Measurements from ENCODE around the gene ASPDH. TPM values are rescaled to one million over a fixed set of nuclear protein-coding genes. Genes with fewer than 3 reads are reported as not detected.
"Not testable (repeated sequence)": the region's sequence is repeated elsewhere in the genome, so short reads cannot be mapped to it uniquely, and the experiment has no call there.

Gene ASPDH
- total and polyA plus RNA-seq, 4 donors, result 1.5 to 7.7 (median 4.1) TPM

GRCh38 chr19:50532952-50533351 is 19.2 kb upstream of the ASPDH start:
- H3K27me3 ChIP-seq (ENCODE audit: control insufficient read depth, insufficient read depth, low read length), result no peaks in the 10 kb centered on the region
- DNase-seq (ENCODE audit: low read depth in 4 of 6, low spot score in 6 of 6), result no peak
- H3K9me3 ChIP-seq (ENCODE audit: control insufficient read depth, insufficient read depth, low read length), result no peaks in the 10 kb centered on the region
- 100% methylated on average over 1 of the region's 4 CpGs for WGBS (ENCODE audit: insufficient coverage)
- H3K36me3 ChIP-seq (ENCODE audit: control insufficient read depth, insufficient read depth, low read length), result peaks cover 66% of the 10 kb centered on the region
- no peak overlapping the region for H3K4me3 ChIP-seq (ENCODE audit: low read depth, low read length)
- peaks cover 11% of the 10 kb centered on the region for H3K4me1 ChIP-seq (ENCODE audit: control insufficient read depth, insufficient read depth, low read length)
- no peak overlapping the region for H3K27ac ChIP-seq (ENCODE audit: low read depth, low read length)

- H3K4me1 ChIP-seq (ENCODE audit: control insufficient read depth, insufficient read depth, low read length), result peaks cover 13% of the 10 kb centered on the region
- DNase-seq (ENCODE audit: low read depth in 4 of 6, low spot score in 6 of 6), result no peak
- 56% methylated on average over 11 of the region's 14 CpGs for WGBS (ENCODE audit: insufficient coverage)
- H3K4me3 ChIP-seq (ENCODE audit: low read depth, low read length), result no peak overlapping the region
- peaks cover 55% of the 10 kb centered on the region for H3K36me3 ChIP-seq (ENCODE audit: control insufficient read depth, insufficient read depth, low read length)
- no peaks in the 10 kb centered on the region for H3K9me3 ChIP-seq (ENCODE audit: control insufficient read depth, insufficient read depth, low read length)
- no peaks in the 10 kb centered on the region for H3K27me3 ChIP-seq (ENCODE audit: control insufficient read depth, insufficient read depth, low read length)
- H3K27ac ChIP-seq (ENCODE audit: low read depth, low read length), result no peak overlapping the region
Observed at GRCh38 chr19:50531171-50531612, 17.5 kb upstream of the ASPDH start.

GRCh38 chr19:50528052-50528451 is 14.3 kb upstream of the ASPDH start:
- peaks cover 15% of the 10 kb centered on the region for H3K4me1 ChIP-seq (ENCODE audit: control insufficient read depth, insufficient read depth, low read length)
- DNase-seq (ENCODE audit: low read depth in 4 of 6, low spot score in 6 of 6); H3K27me3 ChIP-seq (ENCODE audit: control insufficient read depth, insufficient read depth, low read length); H3K9me3 ChIP-seq (ENCODE audit: control insufficient read depth, insufficient read depth, low read length); H3K4me3 ChIP-seq (ENCODE audit: low read depth, low read length); H3K27ac ChIP-seq (ENCODE audit: low read depth, low read length): not testable (repeated sequence)
- WGBS (ENCODE audit: insufficient coverage), result 100% methylated on average over 2 of the region's 3 CpGs
- H3K36me3 ChIP-seq (ENCODE audit: control insufficient read depth, insufficient read depth, low read length), result peaks cover 65% of the 10 kb centered on the region

GRCh38 chr19:50522881-50523280 is 9.2 kb upstream of the ASPDH start:
- peaks cover 53% of the 10 kb centered on the region for H3K36me3 ChIP-seq (ENCODE audit: control insufficient read depth, insufficient read depth, low read length)

GRCh38 chr19:50520822-50521465 is 7.2 kb upstream of the ASPDH start:
- peaks cover 64% of the 10 kb centered on the region for H3K36me3 ChIP-seq (ENCODE audit: control insufficient read depth, insufficient read depth, low read length)
- no peaks in the 10 kb centered on the region for H3K27me3 ChIP-seq (ENCODE audit: control insufficient read depth, insufficient read depth, low read length)
- no peak overlapping the region for H3K4me3 ChIP-seq (ENCODE audit: low read depth, low read length)
- H3K9me3 ChIP-seq (ENCODE audit: control insufficient read depth, insufficient read depth, low read length), result no peaks in the 10 kb centered on the region
- DNase-seq (ENCODE audit: low read depth in 4 of 6, low spot score in 6 of 6), result no peak
- peaks cover under 1% of the 10 kb centered on the region for H3K4me1 ChIP-seq (ENCODE audit: control insufficient read depth, insufficient read depth, low read length)
- no peak overlapping the region for H3K27ac ChIP-seq (ENCODE audit: low read depth, low read length)
- WGBS (ENCODE audit: insufficient coverage), result 89% methylated on average over 14 of the region's 17 CpGs

More at GRCh38 chr19:50522881-50523280, 9.2 kb upstream of the ASPDH start:
- H3K4me3 ChIP-seq (ENCODE audit: low read depth, low read length), result no peak overlapping the region
- no peak overlapping the region for H3K27ac ChIP-seq (ENCODE audit: low read depth, low read length)
- DNase-seq (ENCODE audit: low read depth in 4 of 6, low spot score in 6 of 6), result no peak
- H3K27me3 ChIP-seq (ENCODE audit: control insufficient read depth, insufficient read depth, low read length), result no peaks in the 10 kb centered on the region
- 93% methylated on average over 10 of the region's 10 CpGs for WGBS (ENCODE audit: insufficient coverage)
- H3K9me3 ChIP-seq (ENCODE audit: control insufficient read depth, insufficient read depth, low read length), result no peaks in the 10 kb centered on the region
- H3K4me1 ChIP-seq (ENCODE audit: control insufficient read depth, insufficient read depth, low read length), result peaks cover 4% of the 10 kb centered on the region

GRCh38 chr19:50519006-50519575 is 5.4 kb upstream of the ASPDH start:
- H3K27ac ChIP-seq (ENCODE audit: low read depth, low read length), result no peak overlapping the region
- 98% methylated on average over 38 of the region's 40 CpGs for WGBS (ENCODE audit: insufficient coverage)
- peaks cover 59% of the 10 kb centered on the region for H3K36me3 ChIP-seq (ENCODE audit: control insufficient read depth, insufficient read depth, low read length)
- peaks cover 19% of the 10 kb centered on the region for H3K4me1 ChIP-seq (ENCODE audit: control insufficient read depth, insufficient read depth, low read length)
- DNase-seq (ENCODE audit: low read depth in 4 of 6, low spot score in 6 of 6), result no peak
- H3K9me3 ChIP-seq (ENCODE audit: control insufficient read depth, insufficient read depth, low read length), result no peaks in the 10 kb centered on the region
- H3K27me3 ChIP-seq (ENCODE audit: control insufficient read depth, insufficient read depth, low read length), result no peaks in the 10 kb centered on the region
- no peak overlapping the region for H3K4me3 ChIP-seq (ENCODE audit: low read depth, low read length)

- 97% methylated on average over 69 of the region's 87 CpGs for WGBS (ENCODE audit: insufficient coverage)
- DNase-seq (ENCODE audit: low read depth in 4 of 6, low spot score in 6 of 6), result no peak
- H3K27ac ChIP-seq (ENCODE audit: low read depth, low read length), result no peak overlapping the region
Observed at GRCh38 chr19:50518091-50519005, 4.6 kb upstream of the ASPDH start.

GRCh38 chr19:50517704-50518075 is 4.0 kb upstream of the ASPDH start:
- no peak overlapping the region for H3K4me3 ChIP-seq (ENCODE audit: low read depth, low read length)
- no peak overlapping the region for H3K27ac ChIP-seq (ENCODE audit: low read depth, low read length)
- H3K4me1 ChIP-seq (ENCODE audit: control insufficient read depth, insufficient read depth, low read length), result peaks cover 33% of the 10 kb centered on the region
- WGBS (ENCODE audit: insufficient coverage), result 98% methylated on average over 33 of the region's 37 CpGs
- no peaks in the 10 kb centered on the region for H3K27me3 ChIP-seq (ENCODE audit: control insufficient read depth, insufficient read depth, low read length)
- no peaks in the 10 kb centered on the region for H3K9me3 ChIP-seq (ENCODE audit: control insufficient read depth, insufficient read depth, low read length)
- no peak for DNase-seq (ENCODE audit: low read depth in 4 of 6, low spot score in 6 of 6)
- H3K36me3 ChIP-seq (ENCODE audit: control insufficient read depth, insufficient read depth, low read length), result peaks cover 53% of the 10 kb centered on the region

More at GRCh38 chr19:50518091-50519005, 4.6 kb upstream of the ASPDH start:
- no peaks in the 10 kb centered on the region for H3K27me3 ChIP-seq (ENCODE audit: control insufficient read depth, insufficient read depth, low read length)
- no peaks in the 10 kb centered on the region for H3K9me3 ChIP-seq (ENCODE audit: control insufficient read depth, insufficient read depth, low read length)
- H3K4me1 ChIP-seq (ENCODE audit: control insufficient read depth, insufficient read depth, low read length), result peaks cover 26% of the 10 kb centered on the region
- no peak overlapping the region for H3K4me3 ChIP-seq (ENCODE audit: low read depth, low read length)
- H3K36me3 ChIP-seq (ENCODE audit: control insufficient read depth, insufficient read depth, low read length), result peaks cover 57% of the 10 kb centered on the region

GRCh38 chr19:50516964-50517703 is 3.4 kb upstream of the ASPDH start:
- Histone ChIP-seq H3K27ac (ENCODE audit: low read depth, low read length) (no peak overlapping the region), H3K27me3 (ENCODE audit: control insufficient read depth, insufficient read depth, low read length) (no peaks in the 10 kb centered on the region), H3K4me3 (ENCODE audit: low read depth, low read length) (no peak overlapping the region), H3K4me1 (ENCODE audit: control insufficient read depth, insufficient read depth, low read length) (peaks cover 38% of the 10 kb centered on the region), H3K36me3 (ENCODE audit: control insufficient read depth, insufficient read depth, low read length) (peaks cover 58% of the 10 kb centered on the region), H3K9me3 (ENCODE audit: control insufficient read depth, insufficient read depth, low read length) (no peaks in the 10 kb centered on the region)
- WGBS (ENCODE audit: insufficient coverage), result 76% methylated on average over 31 of the region's 53 CpGs
- DNase-seq (ENCODE audit: low read depth in 4 of 6, low spot score in 6 of 6), result no peak
